T follicular helper cell (primary cell): ENCODE results near the gene CFAP46.

Experiments used
- DNase-seq: peaks from one replicate; pipeline ENCODE4 v3.0.0-alpha.2; 2020; ENCODE audit warnings: low read depth

Gene CFAP46

GRCh38 chr10:132880128-132880981 is 62.0 kb downstream of the CFAP46 start:
- DNase-seq = no peak

- DNase-seq = no peak
These were observed 62.8 kb downstream of the CFAP46 start for GRCh38 chr10:132879408-132880127.

DNA sequence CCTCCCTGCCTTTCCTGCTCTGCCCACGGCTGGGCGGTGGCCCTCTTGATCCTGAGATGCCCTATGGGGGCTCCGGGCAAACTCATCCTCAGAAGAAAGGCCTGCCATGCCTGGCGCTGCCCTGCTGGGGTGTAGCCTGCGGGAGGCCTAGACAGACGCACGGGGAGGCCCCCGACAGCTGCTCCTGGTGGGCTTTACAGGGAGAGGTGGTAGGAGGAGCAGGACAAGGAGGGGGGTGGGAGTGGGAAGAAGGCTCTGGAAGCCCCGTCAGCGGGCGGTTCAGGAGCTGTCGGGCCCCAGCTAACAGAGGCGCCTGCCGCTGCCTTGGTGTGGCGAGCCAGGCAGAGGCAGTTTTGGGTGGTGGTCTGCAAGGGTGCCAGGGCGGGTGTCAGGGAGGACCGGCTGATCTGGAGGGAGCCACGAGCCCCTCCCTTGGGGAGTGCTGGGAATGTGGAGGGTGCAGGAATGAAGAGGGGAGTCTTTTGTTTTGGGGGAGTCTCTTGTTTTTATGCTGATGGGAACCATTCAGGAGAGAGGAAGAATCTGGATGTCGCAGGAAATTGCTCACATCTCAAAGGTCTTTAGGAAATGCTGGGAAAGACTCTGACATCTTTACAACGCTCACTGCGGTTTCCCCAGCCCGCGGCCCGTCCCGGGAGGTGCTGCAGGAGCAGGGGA is 63.5 kb downstream of the CFAP46 start:
- no peak for DNase-seq

DNA sequence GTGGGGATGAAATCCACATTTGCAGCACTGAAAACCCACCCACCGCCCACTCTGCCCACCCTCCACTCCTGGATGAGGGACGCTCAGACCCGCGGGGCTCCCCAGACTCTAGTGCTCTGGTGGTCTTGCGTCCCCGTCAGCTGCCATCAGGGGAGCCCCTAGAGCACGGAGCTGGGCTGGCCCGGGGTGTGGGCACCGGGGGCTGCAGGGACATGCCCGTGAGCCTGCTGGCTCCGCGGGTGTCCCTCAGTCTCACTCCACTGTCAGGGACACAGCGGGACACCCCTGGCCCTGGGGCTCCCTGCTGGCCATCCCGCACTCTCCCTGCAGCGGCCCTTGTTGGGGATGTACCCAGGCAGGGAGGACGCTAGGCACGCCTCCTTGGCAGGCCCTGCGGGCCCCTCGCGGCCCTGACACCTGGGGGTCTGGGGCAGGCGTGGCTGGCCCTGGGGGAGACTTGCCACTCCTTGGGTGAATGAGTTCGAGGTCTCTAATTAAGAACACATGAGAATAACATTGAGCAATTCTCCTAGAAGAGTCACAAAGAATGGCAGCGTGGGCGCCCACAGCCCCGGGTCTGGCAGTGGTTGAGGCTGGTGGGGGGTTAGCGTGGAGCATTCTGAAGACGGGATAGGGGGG is 64.2 kb downstream of the CFAP46 start:
- no peak for DNase-seq

DNA sequence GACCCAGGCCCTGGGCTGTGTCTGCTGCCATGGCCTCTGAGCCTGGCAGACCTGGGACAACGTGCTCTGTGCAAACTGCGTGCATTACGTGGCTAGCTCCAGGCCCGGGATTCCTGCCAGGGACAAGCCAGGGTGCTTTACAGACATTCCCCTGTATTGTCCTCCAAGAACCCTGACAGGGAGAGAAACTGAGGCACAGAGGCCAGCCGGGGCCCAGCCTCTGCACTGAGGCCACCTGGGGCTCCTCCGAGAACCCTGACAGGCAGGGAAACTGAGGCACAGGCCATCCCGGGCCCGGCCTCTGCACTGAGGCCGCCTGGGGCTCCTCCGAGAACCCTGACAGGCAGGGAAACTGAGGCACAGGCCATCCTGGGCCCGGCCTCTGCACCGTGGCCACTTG is 64.9 kb downstream of the CFAP46 start:
- no peak for DNase-seq

GRCh38 chr10:132876993-132877431 is 65.4 kb downstream of the CFAP46 start:
- no peak for DNase-seq

- no peak for DNase-seq
These were observed 66.1 kb downstream of the CFAP46 start for GRCh38 chr10:132876131-132876860.

- no peak for DNase-seq
These were observed 66.9 kb downstream of the CFAP46 start for GRCh38 chr10:132875435-132875834.

- DNase-seq = no peak
These were observed 69.0 kb downstream of the CFAP46 start for GRCh38 chr10:132873395-132873794.

DNA sequence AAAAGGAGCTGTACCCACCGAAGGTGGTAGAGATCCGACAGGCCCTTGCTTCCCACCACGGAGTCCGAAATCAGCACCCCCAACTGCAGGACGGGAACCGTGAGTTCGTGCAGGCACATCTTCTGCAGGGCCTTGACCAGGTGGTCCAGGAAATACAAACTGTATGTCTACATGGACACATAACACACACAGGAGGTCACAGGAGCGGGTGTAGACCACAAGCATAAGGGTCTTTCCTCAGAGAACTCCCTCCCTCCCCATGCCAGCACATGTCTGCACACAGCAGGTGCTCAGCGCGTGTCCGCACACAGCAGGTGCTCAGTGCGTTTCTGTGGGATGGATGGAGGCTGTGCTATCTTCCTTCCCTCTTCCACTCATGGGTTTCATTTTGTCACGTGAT is 69.7 kb downstream of the CFAP46 start:
- no peak for DNase-seq

GRCh38 chr10:132870426-132870825 is 71.9 kb downstream of the CFAP46 start:
- DNase-seq = no peak

GRCh38 chr10:132869621-132870020 is 72.7 kb downstream of the CFAP46 start:
- no peak for DNase-seq

GRCh38 chr10:132868995-132869394 is 73.4 kb downstream of the CFAP46 start:
- DNase-seq = no peak

- no peak for DNase-seq
These were observed 74.3 kb downstream of the CFAP46 start for GRCh38 chr10:132867801-132868644.

GRCh38 chr10:132866601-132867381 is 75.6 kb downstream of the CFAP46 start:
- DNase-seq = no peak

GRCh38 chr10:132865851-132866600 is 76.3 kb downstream of the CFAP46 start:
- DNase-seq = no peak

DNA sequence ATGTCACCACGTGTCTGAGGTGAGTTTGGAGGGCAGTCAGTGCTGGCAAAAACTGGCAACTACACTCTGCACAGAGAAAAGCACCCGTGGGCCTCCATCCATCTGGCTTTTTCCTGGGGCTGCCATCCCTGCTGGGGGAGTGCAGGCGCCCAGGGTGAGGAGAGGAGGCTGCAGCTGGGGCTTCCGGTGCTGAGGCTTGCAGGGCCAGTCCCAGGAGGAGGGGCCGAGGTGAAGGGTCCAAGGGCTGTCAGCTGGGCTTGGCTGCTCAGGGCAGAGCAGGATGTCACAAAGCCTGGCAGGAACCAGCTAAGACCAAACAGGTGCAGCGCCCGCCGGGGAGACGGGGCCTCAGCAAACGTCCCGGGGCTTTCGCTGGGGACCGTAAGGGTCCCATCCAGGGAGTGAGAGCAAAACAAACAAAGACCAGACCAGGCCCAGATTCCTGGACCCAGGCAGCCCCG is 77.2 kb downstream of the CFAP46 start:
- DNase-seq = no peak

- no peak for DNase-seq
These were observed 79.6 kb downstream of the CFAP46 start for GRCh38 chr10:132862485-132863420.
